ENCODE results near the gene CYFIP1.

- TF ChIP-seq MYC (IDR thresholded peaks at IDR 0.05; ENCODE audit: borderline replicate concordance, low read length) (no peak), CTCF (IDR thresholded peaks at IDR 0.05) (no peak), GATA3 (IDR thresholded peaks at IDR 0.05; ENCODE audit: borderline replicate concordance) (no peak), PBX3 (IDR thresholded peaks at IDR 0.05) (no peak), TP53 (CRISPR knock-in tag; IDR thresholded peaks at IDR 0.05) (no peak), RAD21 (conservative IDR thresholded peaks at IDR 0.05 in 1 of 2, IDR thresholded peaks at IDR 0.05 in 1 of 2) (no peak), RFX5 (IDR thresholded peaks at IDR 0.05) (no peak), JUNB (IDR thresholded peaks at IDR 0.05) (no peak), JUN (IDR thresholded peaks at IDR 0.05) (no peak), POLR2A (IDR thresholded peaks at IDR 0.05; ENCODE audit: low read length) (no peak)
These were observed 110.3 kb downstream of the CYFIP1 start for GRCh38 chr15:22869856-22870255.
